Breast epithelium (tissue), 3 donors: ENCODE measurements around the gene PARP4.
"Not testable (repeated sequence)": the region's sequence is repeated elsewhere in the genome, so short reads cannot be mapped to it uniquely, and the experiment has no call there.

Experiments
- POLR2A ChIP-seq: fragments of 450-650 bp; IDR thresholded peaks from one replicate; pipeline ENCODE4 v1.6.1; 2016; ENCODE audit warnings: antibody characterized with exemption, mild to moderate bottlenecking, moderate library complexity
- TF ChIP-seq, protein P1 (sequence below), 3 donors: fragments of 450-650 bp; IDR thresholded peaks; one replicate each; pipeline ENCODE4 v1.5.1; 2016 to 2017; ENCODE audit warnings: antibody characterized with exemption in 3 of 3, mild to moderate bottlenecking in 3 of 3, moderate library complexity in 3 of 3

DNA sequence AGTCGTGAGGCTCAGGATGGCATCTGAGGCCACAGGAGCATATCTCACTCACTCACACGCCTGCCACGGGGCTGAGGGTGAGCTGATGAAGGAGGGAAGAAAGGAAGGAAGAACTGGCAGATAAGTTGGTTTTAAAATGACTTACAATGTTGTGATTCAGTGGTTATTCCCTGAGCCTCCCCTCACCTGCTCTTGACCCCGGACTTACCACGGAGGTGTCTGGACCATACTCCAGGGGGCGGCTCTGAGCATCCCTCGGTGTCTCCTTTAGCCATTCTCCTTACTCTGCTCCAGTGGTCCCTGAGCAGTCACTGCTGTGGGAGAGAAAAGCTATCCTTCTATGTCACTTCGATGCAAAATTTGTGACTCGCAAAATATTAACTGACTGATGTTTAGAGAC, 141.3 kb downstream of the PARP4 start:
- TF ChIP-seq, protein P1, sequence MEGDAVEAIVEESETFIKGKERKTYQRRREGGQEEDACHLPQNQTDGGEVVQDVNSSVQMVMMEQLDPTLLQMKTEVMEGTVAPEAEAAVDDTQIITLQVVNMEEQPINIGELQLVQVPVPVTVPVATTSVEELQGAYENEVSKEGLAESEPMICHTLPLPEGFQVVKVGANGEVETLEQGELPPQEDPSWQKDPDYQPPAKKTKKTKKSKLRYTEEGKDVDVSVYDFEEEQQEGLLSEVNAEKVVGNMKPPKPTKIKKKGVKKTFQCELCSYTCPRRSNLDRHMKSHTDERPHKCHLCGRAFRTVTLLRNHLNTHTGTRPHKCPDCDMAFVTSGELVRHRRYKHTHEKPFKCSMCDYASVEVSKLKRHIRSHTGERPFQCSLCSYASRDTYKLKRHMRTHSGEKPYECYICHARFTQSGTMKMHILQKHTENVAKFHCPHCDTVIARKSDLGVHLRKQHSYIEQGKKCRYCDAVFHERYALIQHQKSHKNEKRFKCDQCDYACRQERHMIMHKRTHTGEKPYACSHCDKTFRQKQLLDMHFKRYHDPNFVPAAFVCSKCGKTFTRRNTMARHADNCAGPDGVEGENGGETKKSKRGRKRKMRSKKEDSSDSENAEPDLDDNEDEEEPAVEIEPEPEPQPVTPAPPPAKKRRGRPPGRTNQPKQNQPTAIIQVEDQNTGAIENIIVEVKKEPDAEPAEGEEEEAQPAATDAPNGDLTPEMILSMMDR (IDR thresholded peaks at IDR 0.05), result not testable (repeated sequence)
- not testable (repeated sequence) for TF ChIP-seq POLR2A
